Endothelial cell of umbilical vein (primary cell): ENCODE measurements around the gene SORCS3. TPM values are rescaled to one million over a fixed set of nuclear protein-coding genes. Genes with fewer than 3 reads are reported as not detected.

ENCODE experiments used
- BruUV-seq: library from RNA; stranded (reverse); fragments of 400-500 nt; replicated peaks from 2 replicates; lab custom pipeline; 2021; lab: Mats Ljungman, UMichigan
- CTCF ChIA-PET: fragments of 300-600, 350-600 bp; sonication (Branson Sonifier 250); formaldehyde crosslinking; loops from one replicate; lab custom pipeline; 2021; ENCODE audit warnings: antibody characterized with exemption, inconsistent platforms; lab: Charles Lee
- POLR2A ChIA-PET: fragments of 300-600, 350-600 bp; sonication (Branson Sonifier 250); formaldehyde crosslinking; loops from one replicate; lab custom pipeline; 2021; ENCODE audit warnings: antibody characterized with exemption, inconsistent platforms; lab: Charles Lee
- DNase-seq: peaks from one replicate; pipeline ENCODE4 v3.0.0-alpha.2; 2011; ENCODE audit warnings: low read depth, low spot score
- FAIRE-seq: peaks from 2 replicates; lab custom pipeline; 2011; peaks lifted over from hg19 to GRCh38; lab: Jason Lieb, UNC
- H2AFZ ChIP-seq: 2 replicates; pipeline ENCODE4 v1.6.0; 2012; ENCODE audit warnings: low read depth, low read length, control low read depth, inconsistent platforms
- H3K27ac ChIP-seq: 2 replicates; pipeline ENCODE4 v1.5.1; 2011; ENCODE audit warnings: low read depth, mild to moderate bottlenecking, control low read depth, low read length, moderate library complexity; ENCODE audit not compliant: insufficient read depth
- H3K27me3 ChIP-seq, 2 experiments: 2 replicates each; pipeline versions ENCODE4 v1.6.0 to v1.6.1; 2011; ENCODE audit warnings: low read length in 2 of 2, mixed read lengths in 1 of 2; ENCODE audit not compliant: control insufficient read depth in 2 of 2, insufficient read depth in 2 of 2
- H3K36me3 ChIP-seq, 2 experiments: 2 replicates in 1 of 2; 3 replicates in 1 of 2; pipeline ENCODE4 v1.5.1; 2011; ENCODE audit warnings: low read length in 2 of 2, mild to moderate bottlenecking in 1 of 2, moderate library complexity in 1 of 2; ENCODE audit not compliant: control insufficient read depth in 2 of 2, insufficient read depth in 2 of 2; ENCODE audit errors: extremely low read depth in 1 of 2
- H3K4me1 ChIP-seq: 3 replicates; pipeline ENCODE4 v1.5.1; 2011; ENCODE audit warnings: mild to moderate bottlenecking, low read length; ENCODE audit not compliant: control insufficient read depth, insufficient read depth; ENCODE audit errors: extremely low read depth
- H3K4me2 ChIP-seq: 2 replicates; pipeline ENCODE4 v1.6.1; 2011; ENCODE audit warnings: low read length, control low read depth, mixed read lengths; ENCODE audit not compliant: insufficient read depth
- H3K4me3 ChIP-seq, 3 experiments: fragments of 200-600 bp in 1 of 3; sonication (generic), shearing (Covaris generic) in 1 of 3; replicated peaks in 1 of 3; 2 replicates each; pipeline ENCODE4 v1.5.1; 2011 to 2016; ENCODE audit warnings: control low read depth in 3 of 3, low read length in 3 of 3, mild to moderate bottlenecking in 2 of 3, inconsistent platforms in 1 of 3, low read depth in 1 of 3, moderate library complexity in 1 of 3; ENCODE audit not compliant: insufficient read depth in 1 of 3
- H3K79me2 ChIP-seq: 2 replicates; pipeline ENCODE4 v1.6.0; 2012; ENCODE audit warnings: low read length, inconsistent platforms; ENCODE audit not compliant: control insufficient read depth, insufficient read depth
- H3K9ac ChIP-seq: replicated peaks from 2 replicates; pipeline ENCODE3; 2011; ENCODE audit warnings: low read length, control low read depth; ENCODE audit not compliant: insufficient read depth; ENCODE audit errors: extremely low read depth
- H3K9me1 ChIP-seq: replicated peaks from 3 replicates; pipeline ENCODE4 v1.6.0; 2011; ENCODE audit warnings: mild to moderate bottlenecking, low read length; ENCODE audit not compliant: control insufficient read depth, insufficient read depth; ENCODE audit errors: extremely low read depth
- H3K9me3 ChIP-seq: replicated peaks from 2 replicates; pipeline ENCODE4 v1.5.1; 2012; ENCODE audit warnings: low read length, inconsistent platforms; ENCODE audit not compliant: control insufficient read depth, insufficient read depth
- H4K20me1 ChIP-seq: replicated peaks from 2 replicates; pipeline ENCODE3; 2011; ENCODE audit warnings: mild to moderate bottlenecking, low read length; ENCODE audit not compliant: control insufficient read depth, insufficient read depth; ENCODE audit errors: extremely low read depth
- EZH2 ChIP-seq: IDR thresholded peaks from 2 replicates; pipeline ENCODE4 v1.6.1; 2012; ENCODE audit warnings: borderline replicate concordance, low read depth, mild to moderate bottlenecking, moderate library complexity, low read length, inconsistent platforms; ENCODE audit not compliant: severe bottlenecking
- JUN ChIP-seq: IDR thresholded peaks from 2 replicates; pipeline ENCODE4 v1.6.1; 2011; ENCODE audit warnings: borderline replicate concordance, low read depth; ENCODE audit not compliant: insufficient read length, insufficient read depth
- MYC ChIP-seq: IDR thresholded peaks from one replicate; pipeline ENCODE4 v1.6.1; 2011; ENCODE audit warnings: mild to moderate bottlenecking, low read depth, low read length
- POLR2A ChIP-seq: IDR thresholded peaks from 2 replicates; pipeline ENCODE4 v1.6.1; 2012; ENCODE audit warnings: low read depth, mild to moderate bottlenecking, control low read depth, low read length
- POLR2AphosphoS5 ChIP-seq: IDR thresholded peaks from 2 replicates; pipeline ENCODE4 v1.6.1; 2012; ENCODE audit warnings: low read depth, mild to moderate bottlenecking, control low read depth, low read length, moderate library complexity; ENCODE audit not compliant: insufficient read depth
- dilution Hi-C: fragments of 300-500 bp; cut with MboI; formaldehyde crosslinking; loops from one replicate; pipeline ENCODE4 v1.15.0; 2019; ENCODE audit warnings: low sequenced_read_pairs; ENCODE audit not compliant: extremely low pct_ligation_motif_present
- intact Hi-C: fragments of 100-400 bp; cut with micrococcal nuclease; formaldehyde crosslinking; loops from one replicate; pipeline ENCODE4 v1.10.0; 2022
- polyA plus RNA-seq, 4 experiments: library from polyadenylated mRNA; depleted of rRNA in 3 of 4; stranded (reverse) in 3 of 4; unstranded in 1 of 4; fragments of >200 nt; gene quantifications; 2 replicates each; pipeline versions ENCODE4 v1.2.1 to v1.2.3, GENCODE V29; 2011 to 2012; ENCODE audit warnings: missing spikeins in 1 of 4
- total RNA-seq: library from RNA; stranded (reverse); gene quantifications from 2 replicates; pipeline ENCODE4 v1.2.3, GENCODE V29; 2021
- TF ChIP-seq, protein P1 (sequence below): IDR thresholded peaks from 2 replicates; pipeline ENCODE4 v1.6.1; 2011; ENCODE audit not compliant: insufficient read depth, insufficient read length
- TF ChIP-seq, protein P2 (sequence below), 2 donors: IDR thresholded peaks; 1 replicate in 1 of 2; 2 replicates in 1 of 2; pipeline ENCODE4 v1.5.1; 2011; ENCODE audit warnings: low read length in 2 of 2, mild to moderate bottlenecking in 2 of 2, moderate library complexity in 2 of 2, control low read depth in 1 of 2, inconsistent platforms in 1 of 2, low read depth in 1 of 2; ENCODE audit not compliant: insufficient read depth in 1 of 2; ENCODE audit errors: extremely low read depth in 1 of 2

Gene SORCS3
- total and polyA plus RNA-seq, 2 donors (not counting 3 experiments of a cell fraction or from before 2014, with no cell fraction given) = not detected

GRCh38 chr10:104780165-104780564, 139.1 kb downstream of the SORCS3 start:
- TF ChIP-seq JUN = no peak
- CTCF ChIA-PET = no interaction called here
- H3K4me1 ChIP-seq = no peaks in the 10 kb centered on the region
- H3K9me3 ChIP-seq = no peaks in the 10 kb centered on the region
- dilution Hi-C loops (no loop called here), intact Hi-C loops (no loop called here)
- POLR2A ChIA-PET = no interaction called here
- FAIRE-seq (no peak), DNase-seq (no peak)
- H3K4me3 ChIP-seq = no peak overlapping the region
- no peak overlapping the region for H2AFZ ChIP-seq
- no peak overlapping the region for H3K9ac ChIP-seq
- H4K20me1 ChIP-seq = no peaks in the 10 kb centered on the region
- H3K27ac ChIP-seq = no peak overlapping the region
- no TSS peak for BruUV-seq
- no peaks in the 10 kb centered on the region for H3K27me3 ChIP-seq
- no peak overlapping the region for H3K4me2 ChIP-seq
- no peaks in the 10 kb centered on the region for H3K36me3 ChIP-seq
- no peaks in the 10 kb centered on the region for H3K79me2 ChIP-seq
- H3K9me1 ChIP-seq = no peaks in the 10 kb centered on the region

DNA sequence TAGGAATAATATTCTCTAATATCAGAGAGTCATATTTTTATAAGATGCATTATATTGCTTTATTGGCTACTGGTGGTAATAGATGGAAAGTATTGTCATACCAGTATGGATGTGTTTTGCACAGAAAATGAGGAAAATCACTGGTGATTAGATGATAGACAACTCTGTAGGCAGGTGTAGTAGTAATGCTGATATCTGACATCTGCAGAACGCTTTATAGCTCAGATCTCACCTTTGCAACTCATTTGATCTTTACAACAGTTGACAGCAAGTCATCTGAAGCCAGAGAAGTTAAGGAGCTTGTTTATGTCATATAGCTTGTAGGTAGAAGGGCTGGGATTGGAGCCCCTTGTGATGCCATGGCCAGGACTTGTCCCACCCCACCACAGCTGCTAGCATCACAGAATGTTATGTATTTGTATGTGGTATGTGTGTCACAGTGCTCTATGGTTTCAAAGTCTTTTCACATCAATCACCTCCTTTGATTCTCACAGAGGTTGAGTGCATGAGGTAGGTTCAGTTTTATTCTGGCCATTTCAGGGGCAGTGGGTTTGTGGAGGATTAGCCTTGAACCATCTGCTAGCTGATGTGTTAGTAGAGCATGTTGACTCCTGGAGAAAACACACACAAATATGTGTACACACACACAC, 140.0 kb downstream of the SORCS3 start:
- intact Hi-C loops = no loop called here
- no peak for DNase-seq
- no peak for FAIRE-seq
- Histone ChIP-seq H3K9me1 (no peaks in the 10 kb centered on the region), H3K36me3 (no peaks in the 10 kb centered on the region), H3K4me1 (no peaks in the 10 kb centered on the region), H3K9me3 (no peaks in the 10 kb centered on the region), H3K79me2 (no peaks in the 10 kb centered on the region), H4K20me1 (no peaks in the 10 kb centered on the region), H3K9ac (no peak overlapping the region), H3K27me3 (no peaks in the 10 kb centered on the region), H3K4me2 (no peak overlapping the region), H3K4me3 (no peak overlapping the region), H3K27ac (no peak overlapping the region), H2AFZ (no peak overlapping the region)
- ChIA-PET POLR2A (no interaction called here), CTCF (no interaction called here)
- TF ChIP-seq EZH2 (no peak), MYC (no peak), POLR2A (no peak), JUN (no peak), POLR2AphosphoS5 (no peak)
- TF ChIP-seq, protein P1, sequence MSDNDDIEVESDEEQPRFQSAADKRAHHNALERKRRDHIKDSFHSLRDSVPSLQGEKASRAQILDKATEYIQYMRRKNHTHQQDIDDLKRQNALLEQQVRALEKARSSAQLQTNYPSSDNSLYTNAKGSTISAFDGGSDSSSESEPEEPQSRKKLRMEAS = no peak
- TF ChIP-seq, protein P2, sequence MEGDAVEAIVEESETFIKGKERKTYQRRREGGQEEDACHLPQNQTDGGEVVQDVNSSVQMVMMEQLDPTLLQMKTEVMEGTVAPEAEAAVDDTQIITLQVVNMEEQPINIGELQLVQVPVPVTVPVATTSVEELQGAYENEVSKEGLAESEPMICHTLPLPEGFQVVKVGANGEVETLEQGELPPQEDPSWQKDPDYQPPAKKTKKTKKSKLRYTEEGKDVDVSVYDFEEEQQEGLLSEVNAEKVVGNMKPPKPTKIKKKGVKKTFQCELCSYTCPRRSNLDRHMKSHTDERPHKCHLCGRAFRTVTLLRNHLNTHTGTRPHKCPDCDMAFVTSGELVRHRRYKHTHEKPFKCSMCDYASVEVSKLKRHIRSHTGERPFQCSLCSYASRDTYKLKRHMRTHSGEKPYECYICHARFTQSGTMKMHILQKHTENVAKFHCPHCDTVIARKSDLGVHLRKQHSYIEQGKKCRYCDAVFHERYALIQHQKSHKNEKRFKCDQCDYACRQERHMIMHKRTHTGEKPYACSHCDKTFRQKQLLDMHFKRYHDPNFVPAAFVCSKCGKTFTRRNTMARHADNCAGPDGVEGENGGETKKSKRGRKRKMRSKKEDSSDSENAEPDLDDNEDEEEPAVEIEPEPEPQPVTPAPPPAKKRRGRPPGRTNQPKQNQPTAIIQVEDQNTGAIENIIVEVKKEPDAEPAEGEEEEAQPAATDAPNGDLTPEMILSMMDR (IDR thresholded peaks at IDR 0.05; ENCODE audit: extremely low read depth in 1 of 2, insufficient read depth in 1 of 2, low read depth in 1 of 2, low read length in 2 of 2) = no peak
- dilution Hi-C loops = no loop called here
- BruUV-seq = no TSS peak
